Activated CD4-positive, CD25-positive, alpha-beta regulatory T cell treated with anti-CD3 and anti-CD28 coated beads, Interleukin-2, amount 50 U/mL, for 24 hours (primary cell): ENCODE measurements around the gene ABCC4.

Experiments used
- ATAC-seq, 2 donors: fragments of 150-1000 bp; cut with Tn5 transposase; one replicate each; pipeline ENCODE4 v1.10.0; 2021; ENCODE audit warnings: mild to moderate bottlenecking in 1 of 2, moderate library complexity in 1 of 2

ABCC4 gene

DNA sequence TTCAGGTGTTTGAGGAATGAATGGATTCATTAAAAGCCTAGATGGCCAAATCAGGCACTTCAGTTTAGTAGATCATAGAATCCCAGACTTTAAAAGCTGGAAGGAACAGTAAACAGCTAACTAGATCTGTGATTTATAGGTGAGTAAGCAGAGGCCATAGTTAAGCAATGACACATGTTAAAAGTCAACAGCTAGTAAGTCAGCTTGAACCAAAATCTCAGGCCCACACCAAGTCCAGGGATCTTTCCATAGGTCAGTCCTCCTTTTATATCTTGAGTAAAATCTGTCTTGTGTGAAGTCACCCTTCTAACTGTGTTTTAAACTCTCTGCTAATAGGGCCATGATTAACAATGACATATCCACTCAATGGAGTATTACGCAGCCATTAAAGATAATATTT, 313.4 kb downstream of the ABCC4 start:
- no peak for ATAC-seq

DNA sequence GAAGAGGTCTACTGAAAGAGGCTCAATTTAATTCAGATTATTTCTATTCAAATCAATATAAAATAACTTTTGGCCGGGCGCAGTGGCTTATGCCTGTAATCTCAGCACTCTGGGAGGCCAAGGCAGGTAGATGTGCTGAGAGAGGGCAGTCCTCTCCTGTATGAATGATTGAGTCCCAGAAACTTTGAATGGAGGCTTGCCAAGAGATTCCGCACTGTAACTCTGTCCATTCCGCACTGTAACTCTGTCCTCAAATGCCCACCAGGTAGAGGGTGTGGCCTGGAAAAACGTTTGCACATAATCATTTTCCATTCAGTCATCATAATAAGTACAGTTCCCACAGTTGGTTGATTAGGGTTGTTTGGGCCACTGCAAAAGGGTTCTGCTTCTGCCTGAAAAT, 314.2 kb downstream of the ABCC4 start:
- no peak for ATAC-seq

- no peak for ATAC-seq
Observed at GRCh38 chr13:94984958-94985357, 316.3 kb downstream of the ABCC4 start.

DNA sequence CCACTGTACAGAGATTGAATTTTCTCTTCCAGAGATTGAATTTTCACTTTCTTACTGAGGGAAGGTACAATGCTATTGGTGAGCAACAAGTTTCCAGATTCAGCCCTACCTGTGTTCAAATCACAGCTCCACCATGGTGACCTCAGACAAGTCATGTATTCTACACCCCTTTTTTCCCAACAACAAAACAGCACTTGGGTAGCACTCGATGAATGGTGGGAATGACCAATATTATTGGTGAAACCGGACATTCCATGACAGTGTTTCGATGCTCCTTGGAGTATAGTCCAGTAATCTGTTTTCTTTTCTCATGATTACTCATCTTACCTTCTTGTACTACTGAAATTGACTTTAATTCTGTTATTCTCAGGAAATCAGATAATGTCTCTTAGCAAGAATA, 322.7 kb downstream of the ABCC4 start:
- no peak for ATAC-seq

- ATAC-seq = no peak
Observed at GRCh38 chr13:94974015-94974951, 327.0 kb downstream of the ABCC4 start.

DNA sequence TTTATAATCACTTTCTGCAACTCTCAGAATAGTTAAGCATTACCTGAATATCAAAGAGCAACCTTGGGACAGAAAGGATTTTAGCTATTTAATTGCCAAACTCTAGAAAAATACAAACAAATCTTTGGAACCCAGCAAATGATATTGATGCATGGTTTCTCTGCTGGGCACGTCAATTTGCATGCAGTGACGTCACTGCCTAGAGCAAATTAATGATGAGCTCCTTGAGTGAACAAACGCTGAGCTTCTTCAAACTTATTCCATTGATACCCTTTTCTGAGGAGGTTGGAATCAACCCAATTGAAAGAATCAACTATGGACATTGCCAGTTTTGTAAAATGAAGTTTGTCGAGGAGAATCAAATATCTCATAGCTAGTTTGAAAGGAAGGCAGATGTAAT, 329.0 kb downstream of the ABCC4 start:
- ATAC-seq = no peak
